ENCODE results near the gene ACVR2A. TPM values are rescaled to one million over a fixed set of nuclear protein-coding genes. Genes with fewer than 3 reads are reported as not detected.
A peak's percentile ranks its signal among the peaks of the same experiment; 100 is the strongest.

Gene ACVR2A
- total RNA-seq, 1 donor from 2014 or later: 40.5 TPM

DNA sequence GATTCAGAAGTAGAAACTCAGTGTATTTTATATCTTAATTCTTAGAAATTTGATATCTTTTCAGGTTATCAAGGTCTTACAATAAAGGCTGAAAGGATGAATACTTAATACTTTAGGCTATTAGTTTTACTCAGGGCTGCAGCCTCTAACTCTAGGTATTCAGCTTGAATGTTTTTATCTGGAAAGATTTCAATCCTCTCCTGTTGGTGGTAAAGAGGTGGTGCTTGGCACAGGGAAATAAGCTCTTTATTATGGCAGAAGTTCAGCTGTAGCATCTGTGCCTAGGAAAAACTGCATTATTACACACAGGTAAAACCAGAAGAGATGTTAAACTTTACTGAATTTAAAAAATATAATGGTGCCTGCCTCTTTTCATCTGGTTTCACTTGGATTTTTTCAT, 11.1 kb downstream of the ACVR2A start:
- Mint-ChIP-seq H3K4me3 (ENCODE audit: low read depth) (no peak overlapping the region), H3K36me3 (ENCODE audit: insufficient read depth) (no peaks in the 10 kb centered on the region), H3K27me3 (no peaks in the 10 kb centered on the region), H3K9me3 (ENCODE audit: low read depth) (no peaks in the 10 kb centered on the region), H3K4me1 (ENCODE audit: low read depth) (peaks cover 39% of the 10 kb centered on the region), H3K27ac (no peak overlapping the region)
- no peak for DNase-seq (ENCODE audit: low spot score, unreplicated experiment)
- TF ChIP-seq, protein P1, sequence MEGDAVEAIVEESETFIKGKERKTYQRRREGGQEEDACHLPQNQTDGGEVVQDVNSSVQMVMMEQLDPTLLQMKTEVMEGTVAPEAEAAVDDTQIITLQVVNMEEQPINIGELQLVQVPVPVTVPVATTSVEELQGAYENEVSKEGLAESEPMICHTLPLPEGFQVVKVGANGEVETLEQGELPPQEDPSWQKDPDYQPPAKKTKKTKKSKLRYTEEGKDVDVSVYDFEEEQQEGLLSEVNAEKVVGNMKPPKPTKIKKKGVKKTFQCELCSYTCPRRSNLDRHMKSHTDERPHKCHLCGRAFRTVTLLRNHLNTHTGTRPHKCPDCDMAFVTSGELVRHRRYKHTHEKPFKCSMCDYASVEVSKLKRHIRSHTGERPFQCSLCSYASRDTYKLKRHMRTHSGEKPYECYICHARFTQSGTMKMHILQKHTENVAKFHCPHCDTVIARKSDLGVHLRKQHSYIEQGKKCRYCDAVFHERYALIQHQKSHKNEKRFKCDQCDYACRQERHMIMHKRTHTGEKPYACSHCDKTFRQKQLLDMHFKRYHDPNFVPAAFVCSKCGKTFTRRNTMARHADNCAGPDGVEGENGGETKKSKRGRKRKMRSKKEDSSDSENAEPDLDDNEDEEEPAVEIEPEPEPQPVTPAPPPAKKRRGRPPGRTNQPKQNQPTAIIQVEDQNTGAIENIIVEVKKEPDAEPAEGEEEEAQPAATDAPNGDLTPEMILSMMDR (IDR thresholded peaks at IDR 0.05; ENCODE audit: unreplicated experiment): peak; percentile 14

DNA sequence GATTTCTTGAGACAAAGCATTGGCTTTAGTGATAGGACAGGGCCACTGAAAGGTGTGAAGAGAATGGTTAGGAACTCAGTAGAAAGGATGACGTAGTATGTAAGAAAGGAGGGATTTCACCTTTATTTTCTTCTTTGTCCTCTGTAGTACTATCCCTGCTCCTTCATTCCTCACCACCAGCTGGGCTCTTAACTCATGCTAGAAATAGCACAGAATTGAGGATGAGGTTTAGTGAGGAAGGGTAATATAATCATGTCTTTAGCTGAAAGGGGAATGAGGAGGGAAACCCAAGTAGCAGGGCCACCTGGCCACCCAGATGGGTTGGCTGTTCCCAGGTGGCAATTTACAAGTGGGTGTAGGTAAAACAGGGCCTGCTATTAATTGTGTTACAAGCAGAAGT, 15.2 kb downstream of the ACVR2A start:
- no peaks in the 10 kb centered on the region for H3K9me3 Mint-ChIP-seq (ENCODE audit: low read depth)
- H3K27me3 Mint-ChIP-seq: no peaks in the 10 kb centered on the region
- TF ChIP-seq, protein P1 (IDR thresholded peaks at IDR 0.05; ENCODE audit: unreplicated experiment): no peak
- H3K4me1 Mint-ChIP-seq (ENCODE audit: low read depth): peaks cover 28% of the 10 kb centered on the region
- no peak overlapping the region for H3K4me3 Mint-ChIP-seq (ENCODE audit: low read depth)
- no peak for DNase-seq (ENCODE audit: low spot score, unreplicated experiment)
- no peak overlapping the region for H3K27ac Mint-ChIP-seq
- no peaks in the 10 kb centered on the region for H3K36me3 Mint-ChIP-seq (ENCODE audit: insufficient read depth)

DNA sequence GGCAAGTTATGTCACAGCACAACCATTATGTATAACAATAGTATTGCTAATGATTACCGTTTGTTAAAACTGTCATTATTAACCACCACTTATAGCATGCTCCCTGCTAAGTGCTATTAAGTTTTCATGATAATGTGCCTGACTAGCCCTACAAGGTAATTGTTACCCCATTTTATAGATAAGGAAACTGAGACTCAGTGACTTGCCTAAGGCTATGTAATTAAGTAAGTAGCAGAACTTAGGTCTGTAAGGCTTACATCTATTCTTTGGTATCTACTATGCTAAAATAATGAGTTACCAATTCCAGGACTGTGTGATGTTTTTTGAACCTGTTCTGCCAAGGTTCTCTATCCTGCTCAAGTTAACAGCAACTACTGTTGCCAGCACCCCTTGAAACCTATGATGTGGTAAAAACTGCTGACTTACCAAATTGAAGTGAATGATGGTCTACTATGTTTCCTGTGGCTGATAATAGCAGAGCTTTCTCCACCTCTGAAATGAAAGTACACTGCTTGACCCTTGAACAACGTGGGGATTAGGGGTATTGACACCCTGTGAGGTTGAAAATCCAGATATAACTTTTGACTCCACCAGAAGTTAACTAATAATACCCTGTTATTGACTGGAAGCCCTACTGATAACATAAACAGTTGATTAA, 18.2 kb downstream of the ACVR2A start:
- TF ChIP-seq, protein P1 (IDR thresholded peaks at IDR 0.05; ENCODE audit: unreplicated experiment): no peak
- no peak overlapping the region for H3K27ac Mint-ChIP-seq
- no peak overlapping the region for H3K4me3 Mint-ChIP-seq (ENCODE audit: low read depth)
- H3K4me1 Mint-ChIP-seq (ENCODE audit: low read depth): peaks cover 16% of the 10 kb centered on the region
- DNase-seq (ENCODE audit: low spot score, unreplicated experiment): no peak
- no peaks in the 10 kb centered on the region for H3K27me3 Mint-ChIP-seq
- no peaks in the 10 kb centered on the region for H3K36me3 Mint-ChIP-seq (ENCODE audit: insufficient read depth)
- H3K9me3 Mint-ChIP-seq (ENCODE audit: low read depth): no peaks in the 10 kb centered on the region

DNA sequence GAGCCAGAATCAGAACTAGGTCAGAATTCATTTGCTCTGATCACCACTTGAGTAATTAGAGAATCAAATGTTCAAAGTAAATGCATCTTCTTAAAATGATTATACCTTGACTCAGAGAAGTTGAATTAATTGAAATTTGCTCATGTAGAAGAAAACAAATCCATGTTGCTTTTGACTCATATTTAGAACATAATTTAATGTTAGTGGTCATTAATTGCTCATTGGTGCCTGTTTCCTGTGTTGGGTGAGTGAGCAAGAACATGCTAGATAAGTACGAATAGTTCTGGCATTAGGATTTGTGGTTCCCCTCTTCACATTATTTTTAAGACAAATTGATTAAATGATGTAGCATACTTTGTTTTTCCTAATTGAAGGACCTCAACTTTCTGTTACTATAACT, 19.0 kb downstream of the ACVR2A start:
- no peaks in the 10 kb centered on the region for H3K36me3 Mint-ChIP-seq (ENCODE audit: insufficient read depth)
- TF ChIP-seq, protein P1 (IDR thresholded peaks at IDR 0.05; ENCODE audit: unreplicated experiment): no peak
- no peak overlapping the region for H3K27ac Mint-ChIP-seq
- H3K4me1 Mint-ChIP-seq (ENCODE audit: low read depth): peaks cover 12% of the 10 kb centered on the region
- no peak overlapping the region for H3K4me3 Mint-ChIP-seq (ENCODE audit: low read depth)
- H3K9me3 Mint-ChIP-seq (ENCODE audit: low read depth): no peaks in the 10 kb centered on the region
- no peaks in the 10 kb centered on the region for H3K27me3 Mint-ChIP-seq
- DNase-seq (ENCODE audit: low spot score, unreplicated experiment): no peak

DNA sequence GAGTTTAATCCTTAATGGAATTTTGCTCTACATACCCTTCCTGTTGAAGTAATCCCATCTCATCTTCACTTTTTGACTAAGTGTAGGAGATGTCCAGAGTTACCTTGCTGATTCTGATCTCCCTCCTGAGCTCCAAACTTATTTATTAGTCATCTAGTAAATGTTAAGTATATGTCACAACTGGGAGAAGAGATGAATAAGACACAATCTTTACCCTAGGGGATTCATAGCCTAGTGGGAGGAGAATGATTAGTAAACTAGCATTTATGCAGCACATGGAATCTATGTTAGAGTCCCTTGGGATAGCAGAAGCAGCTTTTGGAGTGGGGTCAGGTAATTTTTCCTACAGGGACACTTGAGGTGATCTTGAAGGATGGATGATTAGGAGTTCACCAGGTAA, 20.7 kb downstream of the ACVR2A start:
- Mint-ChIP-seq H3K36me3 (ENCODE audit: insufficient read depth) (no peaks in the 10 kb centered on the region), H3K27me3 (no peaks in the 10 kb centered on the region), H3K27ac (no peak overlapping the region), H3K9me3 (ENCODE audit: low read depth) (no peaks in the 10 kb centered on the region), H3K4me1 (ENCODE audit: low read depth) (peaks cover 22% of the 10 kb centered on the region), H3K4me3 (ENCODE audit: low read depth) (no peak overlapping the region)
- TF ChIP-seq, protein P1 (IDR thresholded peaks at IDR 0.05; ENCODE audit: unreplicated experiment): no peak
- DNase-seq (ENCODE audit: low spot score, unreplicated experiment): no peak
